Sciatic nerve (tissue), 2 donors: ENCODE results near the gene TNFRSF1B. TPM values are rescaled to one million over a fixed set of nuclear protein-coding genes. Genes with fewer than 3 reads are reported as not detected.

Source experiments
- ATAC-seq: fragments of 200-7000 bp; cut with Tn5 transposase; one replicate; pipeline ENCODE4 v1.9.1; 2020; ENCODE audit warnings: mild to moderate bottlenecking, moderate library complexity
- DNase-seq: peaks from one replicate; pipeline ENCODE4 v3.0.0-alpha.2; 2020; ENCODE audit warnings: low spot score
- intact Hi-C: fragments of 100-400 bp; cut with DNase I; formaldehyde crosslinking; loops from one replicate; pipeline ENCODE4 v1.14.2; 2022
- total RNA-seq: library from RNA; stranded (reverse); fragmentation: NEBNext Ultra II Directional; extraction: Animal tissue kit (Norgen Biotek cat#: 25700); gene quantifications from one replicate; pipeline ENCODE4 v1.2.1, GENCODE V29; 2021
- donor health status: DM: no; HTN: no; CAD: no.
- donor health status: DM: no; HTN: no; CAD: no.

Gene TNFRSF1B
- total RNA-seq, 1 donor from 2014 or later = 90.9 TPM

DNA sequence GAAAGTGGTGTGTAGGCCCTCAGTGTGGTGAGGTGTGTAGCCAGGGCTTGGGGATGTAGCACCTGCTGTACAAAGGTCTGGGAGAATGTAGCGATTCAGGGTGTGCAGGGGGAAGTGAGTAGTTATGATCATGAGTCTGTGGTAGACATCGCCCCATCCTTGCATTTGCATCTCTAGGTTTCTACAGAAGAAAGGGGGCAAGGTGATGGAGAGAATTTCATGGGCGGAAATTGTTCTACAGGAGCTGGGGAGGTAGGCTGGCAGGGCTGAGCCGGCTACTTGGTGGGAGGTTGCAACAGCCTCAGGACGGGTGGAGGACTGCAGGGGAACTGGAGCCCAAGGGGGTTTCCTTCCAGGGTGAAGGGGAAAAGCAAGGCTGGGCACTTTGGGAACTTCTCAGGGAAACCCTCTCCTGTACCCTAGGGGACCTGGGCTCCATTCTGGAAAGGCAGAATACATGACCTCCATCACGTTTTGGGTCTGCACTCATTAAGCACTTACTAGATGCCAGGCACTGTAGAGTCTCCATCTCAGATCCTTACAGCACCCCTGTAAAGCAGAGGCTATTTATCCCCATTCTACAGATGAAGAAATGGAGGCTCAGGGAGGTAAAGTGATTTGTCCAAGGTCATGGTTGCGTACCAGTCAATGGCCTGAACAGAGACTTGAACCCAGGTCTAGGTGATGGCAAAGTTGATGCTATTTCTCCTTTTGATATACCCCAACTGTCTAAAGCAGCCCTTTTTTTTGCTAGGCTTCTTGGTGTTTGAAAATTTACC, 14.5 kb upstream of the TNFRSF1B start:
- ATAC-seq (no peak), DNase-seq (no peak)
- intact Hi-C loops = no loop called here

DNA sequence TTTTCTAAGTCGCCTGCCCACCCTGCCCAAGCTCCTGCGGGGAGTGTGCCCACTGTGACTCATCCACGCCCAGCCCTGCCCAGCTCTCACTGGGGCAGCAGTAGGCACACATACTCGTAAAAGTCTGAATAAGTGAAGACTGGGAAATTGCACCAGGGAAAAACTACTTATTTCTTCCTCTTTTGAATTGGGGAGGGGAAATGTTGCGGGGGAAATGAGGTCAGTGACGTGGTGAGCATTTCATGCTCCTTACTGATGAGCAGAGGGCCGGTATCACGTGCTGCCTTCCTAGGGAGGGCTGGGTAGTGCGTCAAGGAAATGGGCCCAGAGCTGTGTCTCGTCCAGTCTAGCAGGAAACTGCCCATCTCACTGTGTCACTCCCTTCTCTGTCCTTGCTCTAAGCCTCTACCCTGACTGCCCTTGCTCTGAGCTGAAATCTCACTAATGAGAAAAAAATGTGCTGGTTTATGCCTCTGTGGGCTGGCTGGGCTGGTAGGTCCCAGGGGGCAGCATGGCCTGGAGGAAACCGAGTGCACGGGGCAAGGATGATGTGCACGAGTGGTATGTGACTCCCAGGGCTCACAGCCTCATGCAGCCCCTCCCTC, 13.5 kb upstream of the TNFRSF1B start:
- intact Hi-C loops = no loop called here
- DNase-seq = peak; percentile 80

DNA sequence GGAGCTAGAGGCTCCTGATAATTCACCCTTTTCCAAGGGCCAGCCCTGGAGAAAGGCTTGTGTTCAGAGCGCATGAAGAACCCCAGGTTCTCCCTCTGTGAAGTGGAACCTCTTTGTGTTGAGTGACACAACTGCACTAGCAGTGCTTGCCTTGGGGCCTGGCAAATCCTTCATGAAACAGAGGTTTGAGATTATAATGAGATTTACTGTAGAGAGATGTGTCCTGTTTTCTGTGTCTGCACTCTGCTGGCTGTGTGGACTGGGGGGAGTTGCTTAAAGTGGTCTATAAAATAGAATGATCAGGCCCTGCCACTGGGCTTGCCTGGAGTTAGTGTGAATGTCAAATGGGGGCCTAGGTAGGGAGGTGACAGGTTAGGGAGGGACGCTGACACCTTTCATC, 11.5 kb upstream of the TNFRSF1B start:
- no peak for ATAC-seq
- intact Hi-C loops = no loop called here
- DNase-seq = no peak

More for the DNA sequence above, 13.5 kb upstream of the TNFRSF1B start:
- ATAC-seq = peak; percentile 88

DNA sequence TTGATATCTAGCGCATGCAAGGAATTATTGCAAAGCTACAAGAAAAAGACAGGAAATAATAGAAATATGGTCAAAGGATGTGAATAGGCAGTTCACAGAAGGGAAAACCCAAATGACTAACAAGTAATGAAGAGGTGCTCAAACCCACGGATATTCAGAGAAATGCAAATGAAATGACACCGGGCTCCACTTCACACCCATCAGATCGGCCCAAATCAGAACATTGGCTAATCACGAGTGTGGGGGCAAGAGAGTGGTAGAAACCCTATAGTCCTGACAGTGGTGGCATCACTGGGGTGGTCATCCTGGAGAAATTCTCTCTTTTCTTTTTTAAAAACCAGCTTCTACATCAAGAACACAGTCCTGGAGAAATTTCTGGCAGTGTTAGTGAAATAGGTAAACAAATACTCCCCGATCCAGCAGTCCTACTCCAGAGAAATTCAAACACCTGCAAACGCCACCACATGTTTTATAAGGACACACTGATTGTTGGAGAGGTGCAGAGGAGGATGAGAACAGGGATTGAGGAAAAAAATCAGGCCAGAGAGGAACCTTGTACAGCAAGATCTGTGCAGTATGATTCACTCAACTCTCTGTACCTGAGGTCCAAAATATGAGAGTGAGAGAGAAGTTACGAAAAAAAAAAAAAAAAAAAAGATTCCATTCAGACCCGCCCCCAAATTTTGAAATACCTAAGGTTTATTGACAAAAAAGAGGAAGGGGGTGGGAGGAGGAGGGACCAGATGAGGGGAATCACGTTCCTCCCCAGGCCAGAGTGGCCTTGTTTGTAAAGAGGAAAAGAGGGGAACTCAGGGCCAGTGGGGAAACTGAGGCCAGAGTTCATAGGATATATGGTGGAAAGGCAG, 9.2 kb upstream of the TNFRSF1B start:
- ATAC-seq (no peak), DNase-seq (no peak)
- intact Hi-C loops = no loop called here

DNA sequence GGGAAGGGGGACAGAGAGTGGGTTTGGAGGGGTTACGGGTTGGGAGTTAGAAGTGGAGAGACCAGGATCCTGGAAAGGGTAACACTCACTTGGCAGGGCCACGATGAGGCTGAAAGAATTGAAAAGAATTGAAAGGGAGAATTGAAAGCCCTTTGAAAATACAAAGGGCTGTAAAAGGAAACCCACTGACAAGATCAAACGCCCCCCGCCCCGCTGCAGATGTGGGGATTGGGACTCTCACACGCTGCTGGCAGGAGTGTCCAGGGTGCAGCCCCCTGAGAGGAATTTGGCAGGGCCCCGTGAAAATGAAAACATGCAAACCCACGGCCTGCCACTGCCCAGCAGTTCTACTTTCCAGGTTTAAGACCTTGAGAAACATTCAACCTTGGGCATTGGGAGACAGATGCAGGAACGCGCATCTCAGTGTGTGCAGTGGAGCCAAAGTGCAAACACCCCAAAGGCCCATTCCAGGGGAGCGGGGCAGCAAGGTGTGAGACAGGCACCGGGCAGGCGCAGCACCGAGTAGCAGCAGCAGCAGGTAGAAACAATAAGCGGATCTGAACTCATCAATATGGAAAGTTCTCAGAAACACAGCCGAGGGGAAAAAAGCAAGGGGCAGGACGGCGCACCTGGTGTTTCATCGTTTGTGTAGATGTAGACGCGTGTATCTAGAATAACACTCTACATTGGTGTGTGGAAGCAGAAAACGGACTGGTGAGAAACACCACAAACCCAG, 8.3 kb upstream of the TNFRSF1B start:
- DNase-seq = no peak
- ATAC-seq = no peak
- intact Hi-C loops = no loop called here

- DNase-seq (no peak), ATAC-seq (no peak)
- intact Hi-C loops = no loop called here
Observed at GRCh38 chr1:12159816-12160215, 7.0 kb upstream of the TNFRSF1B start.

GRCh38 chr1:12161324-12161661, 5.5 kb upstream of the TNFRSF1B start:
- no peak for ATAC-seq
- no peak for DNase-seq
- intact Hi-C loops = no loop called here

- DNase-seq (peak; percentile 89), ATAC-seq (peak; percentile 90)
- intact Hi-C loops = no loop called here
Observed at GRCh38 chr1:12161662-12162458, 4.9 kb upstream of the TNFRSF1B start.

DNA sequence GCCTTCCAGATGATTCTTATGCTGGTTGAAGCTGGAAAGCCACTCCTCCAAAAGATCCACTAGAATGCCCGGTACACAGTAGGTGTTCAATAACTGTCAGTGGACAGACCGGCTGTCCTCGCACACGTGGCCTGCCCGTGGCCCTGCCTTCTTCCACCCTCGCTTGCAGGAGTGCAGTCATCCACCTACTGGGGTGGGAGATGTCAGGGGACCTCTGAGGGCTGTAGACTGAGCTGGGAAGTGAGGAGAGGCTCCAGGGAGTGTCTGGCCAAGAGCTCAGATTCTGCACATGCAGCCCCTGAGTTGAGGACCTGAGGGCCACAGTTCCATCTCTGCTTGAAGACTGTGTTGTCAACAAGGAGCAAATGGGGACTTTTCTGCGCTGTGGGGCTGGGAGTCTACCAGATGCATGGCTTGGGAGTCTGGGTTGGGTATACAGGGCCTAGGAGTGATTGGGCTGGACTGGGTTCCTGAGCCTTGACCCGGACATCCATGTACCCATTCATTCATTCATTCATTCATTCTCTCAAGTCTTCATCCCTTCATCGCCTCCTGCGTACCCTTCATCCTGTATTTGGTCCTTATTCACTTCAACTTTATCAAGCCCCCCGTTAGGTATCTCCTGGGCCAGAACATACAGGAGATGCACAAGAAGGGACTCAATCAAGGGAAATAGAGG, 4.2 kb upstream of the TNFRSF1B start:
- ATAC-seq (no peak), DNase-seq (no peak)
- intact Hi-C loops = no loop called here

DNA sequence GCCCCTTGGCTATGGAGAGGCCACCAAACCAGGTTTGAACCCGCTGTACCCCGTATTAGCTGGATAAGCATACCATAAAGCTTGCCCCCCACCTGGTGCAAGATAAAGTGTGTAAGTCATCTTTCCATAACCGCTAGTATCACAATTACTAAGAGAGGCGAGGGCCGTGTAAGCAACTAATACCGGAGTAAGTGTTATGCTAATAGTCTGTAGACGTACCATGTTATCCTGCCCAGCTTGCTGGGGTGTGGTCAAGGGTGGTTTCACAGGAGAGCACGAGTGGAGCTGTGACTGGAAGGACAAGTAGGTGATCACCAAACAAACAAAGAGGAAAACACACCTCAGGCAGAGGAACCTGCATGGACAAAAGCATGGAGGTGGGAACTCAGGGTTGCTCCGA, 3.6 kb upstream of the TNFRSF1B start:
- intact Hi-C loops = no loop called here
- no peak for DNase-seq
- no peak for ATAC-seq

DNA sequence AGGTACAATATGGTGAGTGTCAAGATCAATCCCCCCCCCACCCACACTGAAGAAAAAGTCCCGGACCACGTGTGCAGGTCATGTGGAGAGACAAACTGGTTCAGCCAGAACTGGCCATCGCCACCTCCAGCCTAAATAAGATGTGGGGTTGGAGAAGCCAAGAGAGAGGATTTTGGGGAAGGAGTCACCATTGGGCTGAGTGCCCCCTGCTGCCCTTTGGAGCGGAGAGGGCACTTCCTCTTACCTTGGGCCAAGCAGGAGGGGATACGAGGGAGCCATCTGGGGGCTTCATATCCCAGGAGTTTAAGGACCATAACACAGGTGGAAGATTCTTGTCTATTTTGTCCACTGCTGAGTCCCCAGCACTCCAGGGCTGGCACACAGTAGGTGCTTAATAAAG, 2.6 kb upstream of the TNFRSF1B start:
- ATAC-seq (no peak), DNase-seq (no peak)
- intact Hi-C loops = no loop called here

DNA sequence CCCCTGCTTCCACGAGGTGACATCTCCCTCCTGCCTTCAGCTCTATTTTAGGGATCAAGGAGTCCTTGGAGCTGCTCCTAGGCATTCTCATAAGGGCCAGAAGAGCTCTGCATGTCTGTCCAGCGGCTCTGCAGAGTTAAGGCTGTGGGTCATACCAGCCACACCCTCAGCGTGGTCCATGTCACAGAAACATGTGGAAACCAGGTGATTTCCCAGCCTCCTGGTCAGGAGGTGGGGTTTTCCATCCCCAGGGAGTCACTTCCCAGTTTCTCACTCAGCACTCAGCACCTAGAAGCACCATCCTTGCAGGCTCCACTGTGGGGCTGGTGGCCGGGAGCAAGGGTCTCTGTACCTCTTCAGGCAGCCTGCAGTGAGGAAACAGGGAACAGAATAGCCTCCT, 1.4 kb upstream of the TNFRSF1B start:
- DNase-seq (no peak), ATAC-seq (no peak)
- intact Hi-C loops = no loop called here

DNA sequence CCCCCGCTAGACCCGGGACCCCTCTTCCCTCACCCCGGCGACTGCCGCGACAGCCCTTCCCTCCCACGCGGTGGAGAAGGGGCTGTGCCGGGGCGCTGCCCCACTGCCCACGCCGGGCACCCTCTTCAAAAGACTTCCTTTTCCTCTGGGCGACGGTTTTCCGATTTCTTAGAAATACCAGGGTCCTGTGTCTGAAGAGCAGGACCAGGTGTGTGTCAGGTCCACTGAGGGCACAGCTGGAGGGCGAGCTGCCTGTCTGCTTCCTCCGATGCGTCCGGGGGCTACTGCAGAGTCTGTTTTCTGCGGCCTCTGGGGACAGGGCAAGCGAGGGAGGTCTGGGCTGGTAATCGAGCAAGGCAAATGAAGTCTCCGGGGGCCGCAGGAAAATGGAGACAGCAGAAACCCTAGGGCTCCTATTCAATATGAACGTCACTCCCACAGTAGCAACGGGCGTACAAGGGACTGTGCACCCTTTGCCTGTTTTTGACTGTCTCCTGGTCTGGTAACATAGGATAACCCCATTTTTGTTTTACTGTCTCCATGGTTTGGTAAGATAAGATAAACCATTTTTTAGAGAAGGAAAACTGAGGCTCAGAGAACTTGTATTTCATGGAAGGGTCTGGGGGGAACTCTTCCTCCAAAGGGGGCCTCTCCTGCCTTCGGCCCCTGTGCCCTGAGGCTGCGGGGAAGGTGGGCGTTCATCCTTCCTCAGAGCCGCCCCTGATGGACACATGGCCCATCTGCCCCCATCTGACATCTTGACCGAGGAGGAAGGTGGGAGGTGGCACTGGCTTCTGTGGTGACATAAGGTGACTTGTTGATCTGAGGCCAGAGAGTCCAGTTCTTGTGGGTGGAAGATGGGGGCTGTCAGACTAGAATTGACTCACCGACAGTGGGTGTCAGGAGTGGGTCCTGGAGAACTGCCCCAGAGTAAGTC, 970 bp downstream of the TNFRSF1B start:
- intact Hi-C loops = no loop called here
- DNase-seq = no peak
- ATAC-seq = no peak

- intact Hi-C loops = no loop called here
- peak; percentile 42 for ATAC-seq
Observed at GRCh38 chr1:12168451-12169160, 1.8 kb downstream of the TNFRSF1B start.

GRCh38 chr1:12169442-12170135, 2.8 kb downstream of the TNFRSF1B start:
- ATAC-seq = no peak
- DNase-seq = no peak
- intact Hi-C loops = no loop called here

More at GRCh38 chr1:12168451-12169160, 1.8 kb downstream of the TNFRSF1B start:
- DNase-seq = peak; percentile 60

DNA sequence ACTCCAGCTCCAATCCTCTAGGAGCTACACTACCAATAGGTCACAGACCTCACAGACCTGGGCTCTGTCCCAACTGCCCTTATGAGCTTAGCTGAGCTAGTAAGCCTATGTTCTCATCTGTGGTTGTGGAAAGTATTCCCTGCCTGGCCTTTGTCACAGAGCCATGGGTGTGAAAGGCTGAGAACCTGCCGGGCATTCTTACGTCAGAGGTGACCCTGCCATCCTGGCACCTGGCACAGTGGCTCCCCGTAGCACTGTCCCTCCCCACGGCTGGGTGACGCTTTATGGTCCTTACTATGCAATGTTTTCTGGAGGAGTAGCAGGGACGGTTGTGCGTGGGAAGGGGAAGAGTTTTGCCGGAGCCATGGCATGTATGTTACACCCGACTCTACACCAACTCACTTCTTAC, 3.5 kb downstream of the TNFRSF1B start:
- DNase-seq = peak; percentile 59
- no peak for ATAC-seq
- intact Hi-C loops = no loop called here
